ENCODE measurements around the gene ZC3HAV1L.
"Not testable (repeated sequence)": the region's sequence is repeated elsewhere in the genome, so short reads cannot be mapped to it uniquely, and the experiment has no call there.

The ZC3HAV1L gene

GRCh38 chr7:139035586-139036353 lies at the start of gene ZC3HAV1L:
Gene ZC3HAV1L, minus strand, starts transcription at chr7:139036042. Its CDS starts 25 bp downstream, at chr7:139036017.
- peak; percentile 60 for DNase-seq (ENCODE audit: low spot score)

- no peak for DNase-seq (ENCODE audit: low spot score)
These were observed 48.9 kb upstream of the ZC3HAV1L start for GRCh38 chr7:139084709-139085108.

- DNase-seq (ENCODE audit: low spot score), result no peak
These were observed 45.7 kb upstream of the ZC3HAV1L start for GRCh38 chr7:139081584-139081983.

GRCh38 chr7:139080905-139081304 lies 45.1 kb upstream of the ZC3HAV1L start:
- no peak for DNase-seq (ENCODE audit: low spot score)

- no peak for DNase-seq (ENCODE audit: low spot score)
These were observed 44.0 kb upstream of the ZC3HAV1L start for GRCh38 chr7:139079861-139080260.

GRCh38 chr7:139078911-139079310 lies 43.1 kb upstream of the ZC3HAV1L start:
- DNase-seq (ENCODE audit: low spot score), result no peak

- no peak for DNase-seq (ENCODE audit: low spot score)
These were observed 42.6 kb upstream of the ZC3HAV1L start for GRCh38 chr7:139078399-139078798.

- not testable (repeated sequence) for DNase-seq (ENCODE audit: low spot score)
These were observed 41.9 kb upstream of the ZC3HAV1L start for GRCh38 chr7:139077706-139078105.

GRCh38 chr7:139075871-139076686 lies 40.2 kb upstream of the ZC3HAV1L start:
- DNase-seq (ENCODE audit: low spot score), result no peak

- DNase-seq (ENCODE audit: low spot score), result peak; percentile 72
These were observed 39.3 kb upstream of the ZC3HAV1L start for GRCh38 chr7:139075031-139075652.

GRCh38 chr7:139072796-139073195 lies 37.0 kb upstream of the ZC3HAV1L start:
- no peak for DNase-seq (ENCODE audit: low spot score)

- no peak for DNase-seq (ENCODE audit: low spot score)
These were observed 35.8 kb upstream of the ZC3HAV1L start for GRCh38 chr7:139071680-139072079.

- no peak for DNase-seq (ENCODE audit: low spot score)
These were observed 32.9 kb upstream of the ZC3HAV1L start for GRCh38 chr7:139068544-139069399.

GRCh38 chr7:139066315-139066714 lies 30.5 kb upstream of the ZC3HAV1L start:
- no peak for DNase-seq (ENCODE audit: low spot score)

GRCh38 chr7:139065323-139065722 lies 29.5 kb upstream of the ZC3HAV1L start:
- no peak for DNase-seq (ENCODE audit: low spot score)

GRCh38 chr7:139061416-139061815 lies 25.6 kb upstream of the ZC3HAV1L start:
- no peak for DNase-seq (ENCODE audit: low spot score)

GRCh38 chr7:139060695-139061237 lies 24.9 kb upstream of the ZC3HAV1L start:
- no peak for DNase-seq (ENCODE audit: low spot score)

GRCh38 chr7:139059905-139060304 lies 24.1 kb upstream of the ZC3HAV1L start:
- no peak for DNase-seq (ENCODE audit: low spot score)

GRCh38 chr7:139058943-139059342 lies 23.1 kb upstream of the ZC3HAV1L start:
- no peak for DNase-seq (ENCODE audit: low spot score)

- DNase-seq (ENCODE audit: low spot score), result no peak
These were observed 19.8 kb upstream of the ZC3HAV1L start for GRCh38 chr7:139055674-139056073.

- DNase-seq (ENCODE audit: low spot score), result not testable (repeated sequence)
These were observed 18.8 kb upstream of the ZC3HAV1L start for GRCh38 chr7:139054656-139055055.

All from SW480 (cell line).